ENCODE results near the gene GAL3ST2.
"Not testable (repeated sequence)": the region's sequence is repeated elsewhere in the genome, so short reads cannot be mapped to it uniquely, and the experiment has no call there.

The GAL3ST2 gene

DNA sequence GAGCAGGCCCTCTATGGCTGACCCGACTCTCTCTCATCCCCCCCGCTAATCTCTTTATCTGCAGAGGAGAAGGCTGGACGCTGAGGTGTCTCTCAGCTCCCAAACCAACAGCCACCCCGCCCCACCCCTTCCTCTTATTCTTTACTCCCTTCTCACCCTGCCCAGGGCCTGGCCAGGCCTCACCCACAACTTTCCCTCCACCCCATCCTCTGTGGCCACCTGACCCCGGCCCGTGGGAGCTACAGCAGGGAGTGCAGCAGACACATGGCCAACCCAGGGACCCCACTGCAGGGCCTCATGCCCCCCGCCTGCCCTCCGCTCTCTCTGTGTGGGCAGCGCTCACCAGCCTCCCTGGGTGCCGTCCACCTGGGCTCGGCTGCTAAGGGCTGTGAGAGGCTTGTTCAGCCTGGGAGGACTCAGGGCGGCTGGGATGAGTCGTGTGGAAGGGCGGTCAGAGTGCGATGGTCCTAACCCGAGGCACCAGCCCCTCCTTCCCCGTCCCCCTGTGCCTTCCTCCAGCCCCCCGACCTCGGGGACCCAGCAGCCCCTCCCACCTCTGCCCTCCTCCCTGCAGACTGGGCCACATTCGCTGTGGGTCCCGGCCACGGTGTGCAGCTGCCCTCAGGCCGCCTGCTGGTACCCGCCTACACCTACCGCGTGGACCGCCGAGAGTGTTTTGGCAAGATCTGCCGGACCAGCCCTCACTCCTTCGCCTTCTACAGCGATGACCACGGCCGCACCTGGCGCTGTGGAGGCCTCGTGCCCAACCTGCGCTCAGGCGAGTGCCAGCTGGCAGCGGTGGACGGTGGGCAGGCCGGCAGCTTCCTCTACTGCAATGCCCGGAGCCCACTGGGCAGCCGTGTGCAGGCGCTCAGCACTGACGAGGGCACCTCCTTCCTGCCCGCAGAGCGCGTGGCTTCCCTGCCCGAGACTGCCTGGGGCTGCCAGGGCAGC, 39.1 kb downstream of the GAL3ST2 start:
- no peak for DNase-seq
- no peak overlapping the region for H3K27ac ChIP-seq (ENCODE audit: insufficient read depth, low read length, poor library complexity, severe bottlenecking)
- H3K4me3 ChIP-seq (ENCODE audit: insufficient read depth, low read depth, low read length, poor library complexity, severe bottlenecking): no peak overlapping the region
- peaks cover 13% of the 10 kb centered on the region for H3K4me1 ChIP-seq (ENCODE audit: control insufficient read depth, insufficient read depth, low read length, poor library complexity, severe bottlenecking)
- H3K9me3 ChIP-seq (ENCODE audit: control insufficient read depth, low read length): no peaks in the 10 kb centered on the region
- H3K27me3 ChIP-seq (replicated peaks; ENCODE audit: control insufficient read depth, insufficient read depth, low read length, poor library complexity, severe bottlenecking): no peaks in the 10 kb centered on the region
- no peaks in the 10 kb centered on the region for H3K36me3 ChIP-seq (ENCODE audit: control insufficient read depth, insufficient read depth, low read length)

- H3K9me3 ChIP-seq (ENCODE audit: control insufficient read depth, low read length): no peaks in the 10 kb centered on the region
- DNase-seq: no peak
- H3K36me3 ChIP-seq (ENCODE audit: control insufficient read depth, insufficient read depth, low read length): no peaks in the 10 kb centered on the region
- no peak overlapping the region for H3K4me3 ChIP-seq (ENCODE audit: insufficient read depth, low read depth, low read length, poor library complexity, severe bottlenecking)
- no peaks in the 10 kb centered on the region for H3K27me3 ChIP-seq (replicated peaks; ENCODE audit: control insufficient read depth, insufficient read depth, low read length, poor library complexity, severe bottlenecking)
- peaks cover 20% of the 10 kb centered on the region for H3K4me1 ChIP-seq (ENCODE audit: control insufficient read depth, insufficient read depth, low read length, poor library complexity, severe bottlenecking)
- H3K27ac ChIP-seq (ENCODE audit: insufficient read depth, low read length, poor library complexity, severe bottlenecking): no peak overlapping the region
Observed at GRCh38 chr2:241816431-241817121, 40.0 kb downstream of the GAL3ST2 start.

- no peaks in the 10 kb centered on the region for H3K36me3 ChIP-seq (ENCODE audit: control insufficient read depth, insufficient read depth, low read length)
- DNase-seq: no peak
- no peak overlapping the region for H3K4me3 ChIP-seq (ENCODE audit: insufficient read depth, low read depth, low read length, poor library complexity, severe bottlenecking)
- H3K4me1 ChIP-seq (ENCODE audit: control insufficient read depth, insufficient read depth, low read length, poor library complexity, severe bottlenecking): peaks cover 21% of the 10 kb centered on the region
- H3K27me3 ChIP-seq (replicated peaks; ENCODE audit: control insufficient read depth, insufficient read depth, low read length, poor library complexity, severe bottlenecking): no peaks in the 10 kb centered on the region
- no peaks in the 10 kb centered on the region for H3K9me3 ChIP-seq (ENCODE audit: control insufficient read depth, low read length)
- H3K27ac ChIP-seq (ENCODE audit: insufficient read depth, low read length, poor library complexity, severe bottlenecking): no peak overlapping the region
Observed at GRCh38 chr2:241817126-241817820, 40.7 kb downstream of the GAL3ST2 start.

- not testable (repeated sequence) for H3K27me3 ChIP-seq (replicated peaks; ENCODE audit: control insufficient read depth, insufficient read depth, low read length, poor library complexity, severe bottlenecking); H3K4me3 ChIP-seq (ENCODE audit: insufficient read depth, low read depth, low read length, poor library complexity, severe bottlenecking); H3K9me3 ChIP-seq (ENCODE audit: control insufficient read depth, low read length); DNase-seq; H3K36me3 ChIP-seq (ENCODE audit: control insufficient read depth, insufficient read depth, low read length); H3K27ac ChIP-seq (ENCODE audit: insufficient read depth, low read length, poor library complexity, severe bottlenecking)
- peaks cover 21% of the 10 kb centered on the region for H3K4me1 ChIP-seq (ENCODE audit: control insufficient read depth, insufficient read depth, low read length, poor library complexity, severe bottlenecking)
Observed at GRCh38 chr2:241817821-241818215, 41.2 kb downstream of the GAL3ST2 start.

DNA sequence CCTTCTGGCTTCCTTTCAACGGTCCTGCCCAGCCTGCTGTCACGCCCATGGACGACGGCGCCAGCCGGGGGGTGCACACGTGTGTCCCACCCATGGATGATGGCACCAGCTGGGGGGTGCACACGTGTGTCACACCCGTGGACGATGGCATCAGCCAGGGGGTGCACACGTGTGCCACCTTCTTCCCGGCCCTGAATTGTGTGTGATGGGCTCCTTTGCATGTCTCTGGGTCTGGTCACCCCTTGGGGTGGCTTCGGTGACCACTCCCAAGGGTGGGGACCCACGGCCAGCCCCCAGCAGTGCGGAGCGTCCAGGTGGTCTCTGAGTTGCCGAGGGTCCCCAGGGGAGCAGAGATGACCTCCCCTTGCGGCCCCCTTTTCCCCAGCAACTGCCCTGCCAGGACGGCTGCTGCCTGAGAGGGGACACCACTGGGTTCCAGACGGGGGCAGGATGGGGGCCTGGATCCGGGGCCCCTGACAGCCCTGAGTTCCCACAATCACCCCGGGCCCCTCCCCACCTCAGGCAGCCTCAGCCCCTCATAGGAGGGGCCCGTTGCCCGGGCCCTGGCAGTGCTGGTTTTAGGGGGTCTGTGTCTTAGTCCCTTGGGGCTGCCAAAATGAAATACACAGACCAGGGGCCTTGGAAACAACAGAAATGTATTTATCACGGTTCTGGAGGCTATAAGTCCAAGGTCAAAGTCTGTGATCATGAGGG, 41.8 kb downstream of the GAL3ST2 start:
- no peak for DNase-seq
- Histone ChIP-seq H3K9me3 (ENCODE audit: control insufficient read depth, low read length) (no peaks in the 10 kb centered on the region), H3K27me3 (replicated peaks; ENCODE audit: control insufficient read depth, insufficient read depth, low read length, poor library complexity, severe bottlenecking) (no peaks in the 10 kb centered on the region), H3K27ac (ENCODE audit: insufficient read depth, low read length, poor library complexity, severe bottlenecking) (no peak overlapping the region), H3K4me3 (ENCODE audit: insufficient read depth, low read depth, low read length, poor library complexity, severe bottlenecking) (no peak overlapping the region), H3K4me1 (ENCODE audit: control insufficient read depth, insufficient read depth, low read length, poor library complexity, severe bottlenecking) (peaks cover 20% of the 10 kb centered on the region), H3K36me3 (ENCODE audit: control insufficient read depth, insufficient read depth, low read length) (no peaks in the 10 kb centered on the region)

DNA sequence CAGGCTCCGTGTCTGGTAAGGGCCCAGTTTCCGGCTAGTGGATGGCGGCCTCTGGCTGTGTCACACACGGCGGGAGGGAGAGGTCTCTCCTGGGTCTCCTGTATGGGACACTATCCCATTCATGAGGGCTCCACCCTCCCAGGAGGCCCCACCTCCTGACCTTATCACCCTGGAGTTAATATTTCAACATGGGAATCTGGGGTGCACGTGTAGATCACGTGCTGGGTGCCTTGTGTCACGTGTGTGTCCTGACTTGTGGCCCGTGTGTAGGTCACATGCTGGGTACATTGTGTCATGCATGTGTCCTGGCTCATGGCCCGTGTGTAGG, 42.3 kb downstream of the GAL3ST2 start:
- Histone ChIP-seq H3K36me3 (ENCODE audit: control insufficient read depth, insufficient read depth, low read length) (no peaks in the 10 kb centered on the region), H3K27me3 (replicated peaks; ENCODE audit: control insufficient read depth, insufficient read depth, low read length, poor library complexity, severe bottlenecking) (no peaks in the 10 kb centered on the region), H3K27ac (ENCODE audit: insufficient read depth, low read length, poor library complexity, severe bottlenecking) (no peak overlapping the region), H3K4me3 (ENCODE audit: insufficient read depth, low read depth, low read length, poor library complexity, severe bottlenecking) (no peak overlapping the region), H3K9me3 (ENCODE audit: control insufficient read depth, low read length) (no peaks in the 10 kb centered on the region), H3K4me1 (ENCODE audit: control insufficient read depth, insufficient read depth, low read length, poor library complexity, severe bottlenecking) (peaks cover 17% of the 10 kb centered on the region)
- DNase-seq: no peak

- not testable (repeated sequence) for H3K9me3 ChIP-seq (ENCODE audit: control insufficient read depth, low read length); H3K27ac ChIP-seq (ENCODE audit: insufficient read depth, low read length, poor library complexity, severe bottlenecking); H3K27me3 ChIP-seq (replicated peaks; ENCODE audit: control insufficient read depth, insufficient read depth, low read length, poor library complexity, severe bottlenecking); H3K4me3 ChIP-seq (ENCODE audit: insufficient read depth, low read depth, low read length, poor library complexity, severe bottlenecking); DNase-seq; H3K36me3 ChIP-seq (ENCODE audit: control insufficient read depth, insufficient read depth, low read length)
- H3K4me1 ChIP-seq (ENCODE audit: control insufficient read depth, insufficient read depth, low read length, poor library complexity, severe bottlenecking): peaks cover 13% of the 10 kb centered on the region
Observed at GRCh38 chr2:241819947-241820624, 43.5 kb downstream of the GAL3ST2 start.

GRCh38 chr2:241820625-241821384, 44.2 kb downstream of the GAL3ST2 start:
- Histone ChIP-seq H3K4me3 (ENCODE audit: insufficient read depth, low read depth, low read length, poor library complexity, severe bottlenecking) (no peak overlapping the region), H3K27me3 (replicated peaks; ENCODE audit: control insufficient read depth, insufficient read depth, low read length, poor library complexity, severe bottlenecking) (no peaks in the 10 kb centered on the region), H3K27ac (ENCODE audit: insufficient read depth, low read length, poor library complexity, severe bottlenecking) (no peak overlapping the region), H3K4me1 (ENCODE audit: control insufficient read depth, insufficient read depth, low read length, poor library complexity, severe bottlenecking) (peaks cover 13% of the 10 kb centered on the region), H3K36me3 (ENCODE audit: control insufficient read depth, insufficient read depth, low read length) (no peaks in the 10 kb centered on the region), H3K9me3 (ENCODE audit: control insufficient read depth, low read length) (no peaks in the 10 kb centered on the region)
- DNase-seq: no peak

All from effector memory CD4-positive, alpha-beta T cell (primary cell).